HPDE6-E6E7 (cell line): Measurements from ENCODE around the gene ITGBL1.
A peak's percentile ranks its signal among the peaks of the same experiment; 100 is the strongest.

ENCODE experiments used
- DNase-seq: peaks from one replicate; pipeline ENCODE4 v3.0.0; 2011; ENCODE audit warnings: missing footprints; ENCODE audit errors: extremely low spot score

ITGBL1 gene

DNA sequence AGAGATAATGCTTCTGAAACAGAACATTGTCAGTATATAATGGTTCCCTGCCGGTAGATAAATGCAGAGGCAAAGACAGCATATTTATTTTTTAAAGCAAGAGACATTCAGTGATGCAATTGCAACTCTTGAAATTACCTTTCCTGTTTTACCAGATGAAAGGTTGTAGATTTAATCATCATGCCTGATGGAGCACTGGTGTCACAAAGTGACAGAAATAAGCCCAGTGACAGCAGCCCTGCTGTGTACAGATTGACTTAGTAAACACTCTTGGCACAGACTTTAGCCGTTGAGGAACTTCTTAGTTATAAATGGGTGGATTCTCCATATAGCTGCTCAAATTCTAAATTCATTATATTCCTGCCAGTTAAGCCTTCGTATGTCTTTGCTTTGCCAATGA lies 172.5 kb downstream of the ITGBL1 start:
- no peak for DNase-seq

DNA sequence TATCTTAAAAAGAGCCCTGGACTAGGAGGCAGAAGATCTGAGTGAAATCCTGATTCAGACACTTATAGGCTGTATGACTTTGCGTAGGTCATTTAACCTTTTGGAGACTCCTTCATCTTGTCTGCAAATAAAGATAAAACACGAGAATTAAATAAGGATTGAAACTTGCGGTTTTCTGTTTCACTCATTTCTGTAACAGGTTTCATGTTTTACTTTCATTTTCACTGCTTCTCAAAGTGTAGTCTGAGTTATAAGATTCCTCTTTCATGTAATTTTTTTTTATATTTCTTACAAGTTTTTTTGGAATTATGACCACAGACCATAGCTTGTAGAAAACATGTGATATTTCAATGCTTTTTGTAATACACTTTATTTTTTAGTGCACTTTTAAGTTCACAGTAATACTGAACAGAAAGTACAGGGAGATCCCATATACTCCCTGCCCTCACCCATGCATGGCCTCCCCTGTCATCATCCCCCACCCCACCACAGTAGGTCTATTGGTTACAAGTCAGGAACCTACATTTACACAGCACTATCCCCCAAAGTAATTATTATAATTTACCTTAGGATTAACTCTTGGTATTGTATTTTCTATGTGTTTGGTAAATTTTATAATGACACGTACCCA lies 174.6 kb downstream of the ITGBL1 start:
- DNase-seq: no peak

DNA sequence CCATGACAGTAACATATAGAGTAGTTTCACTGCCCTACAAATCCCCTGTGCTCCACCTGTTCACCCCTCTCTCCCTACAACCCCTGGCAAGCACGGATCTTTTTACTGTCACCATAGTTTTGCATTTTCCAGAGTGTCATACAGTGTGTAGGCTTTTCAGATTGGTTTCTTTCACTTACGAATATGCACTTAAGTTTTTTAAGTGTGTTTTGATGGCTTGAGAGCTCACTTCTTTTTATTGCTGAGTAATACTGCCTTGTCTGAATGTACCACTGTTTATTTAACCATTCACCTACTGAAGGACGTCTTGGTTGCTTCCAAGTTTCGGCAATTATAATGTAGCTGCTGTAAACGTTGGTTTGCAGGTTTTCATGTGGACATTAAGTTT lies 175.1 kb downstream of the ITGBL1 start:
- DNase-seq: no peak

DNA sequence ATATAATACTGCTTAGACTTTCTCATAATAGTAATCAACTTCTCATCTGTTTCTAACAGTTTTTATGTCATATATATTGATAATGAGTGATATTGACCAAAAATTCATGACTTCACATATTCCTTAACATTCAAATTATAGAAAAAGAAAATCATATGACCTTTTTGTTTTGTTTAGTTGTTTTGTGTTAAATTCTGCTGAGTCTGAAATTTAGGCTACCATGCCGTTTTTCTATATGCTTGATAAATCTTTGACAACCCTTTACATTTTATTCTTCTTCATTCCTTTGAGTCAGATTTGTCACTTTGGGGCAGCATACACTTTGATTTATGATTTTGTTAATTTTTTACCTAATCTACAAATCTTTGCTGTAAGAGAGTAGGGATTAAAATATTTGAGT lies 176.4 kb downstream of the ITGBL1 start:
- DNase-seq: no peak

DNA sequence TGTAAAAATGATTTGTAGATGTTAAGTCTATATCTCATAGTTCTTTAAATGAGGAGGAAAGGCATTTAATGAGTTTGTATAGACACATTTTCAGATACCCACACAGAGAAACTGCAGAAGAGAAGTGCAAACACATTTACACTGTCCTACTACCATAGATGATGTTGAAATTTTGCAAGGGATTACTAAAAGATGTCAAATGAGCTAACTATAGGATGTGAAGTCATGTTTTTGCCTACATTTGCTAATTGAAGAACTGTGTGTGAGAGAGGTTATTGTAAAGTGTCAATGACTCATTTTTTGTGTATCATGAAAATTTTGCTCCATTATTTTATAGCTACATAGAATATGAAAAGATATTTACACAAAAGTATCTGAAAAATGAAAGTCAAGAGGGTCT lies 178.9 kb downstream of the ITGBL1 start:
- no peak for DNase-seq

DNA sequence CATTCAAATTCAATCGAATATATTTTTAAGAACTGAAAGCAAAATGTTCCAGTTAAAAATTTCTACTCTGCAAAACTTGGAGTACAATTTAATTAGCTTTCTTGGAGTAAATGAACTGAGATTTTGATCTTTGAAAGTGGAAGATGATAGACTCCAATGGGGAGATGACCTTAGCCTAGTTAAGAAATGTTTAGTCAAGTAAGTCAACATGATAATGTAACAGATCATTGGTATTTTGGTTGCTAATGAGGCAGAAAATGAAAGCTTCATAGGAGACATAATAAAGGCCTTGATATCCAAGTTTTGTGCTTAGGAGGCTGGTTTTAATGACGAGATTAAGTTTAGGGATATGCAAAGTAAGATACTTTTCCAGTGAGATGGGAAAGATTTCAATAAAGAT lies 181.7 kb downstream of the ITGBL1 start:
- DNase-seq: no peak

DNA sequence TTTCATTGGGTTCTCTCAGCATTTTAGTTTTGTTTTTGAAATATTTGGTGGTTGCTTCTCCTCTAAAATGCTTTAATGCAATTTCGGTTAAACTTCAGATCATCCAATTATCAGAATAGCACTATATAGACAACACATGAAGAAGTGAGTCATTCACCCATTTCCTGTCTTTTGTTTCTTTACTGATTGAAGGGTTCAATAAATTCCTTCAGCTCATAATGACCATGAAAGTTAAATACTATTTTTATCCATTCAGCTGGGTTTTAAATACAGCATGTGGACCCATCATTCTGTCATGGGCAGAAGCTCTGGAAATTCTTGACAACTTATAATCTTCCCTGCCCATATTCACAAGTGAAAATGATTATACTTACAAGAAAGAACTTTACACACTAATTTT lies 187.2 kb downstream of the ITGBL1 start:
- DNase-seq: no peak

DNA sequence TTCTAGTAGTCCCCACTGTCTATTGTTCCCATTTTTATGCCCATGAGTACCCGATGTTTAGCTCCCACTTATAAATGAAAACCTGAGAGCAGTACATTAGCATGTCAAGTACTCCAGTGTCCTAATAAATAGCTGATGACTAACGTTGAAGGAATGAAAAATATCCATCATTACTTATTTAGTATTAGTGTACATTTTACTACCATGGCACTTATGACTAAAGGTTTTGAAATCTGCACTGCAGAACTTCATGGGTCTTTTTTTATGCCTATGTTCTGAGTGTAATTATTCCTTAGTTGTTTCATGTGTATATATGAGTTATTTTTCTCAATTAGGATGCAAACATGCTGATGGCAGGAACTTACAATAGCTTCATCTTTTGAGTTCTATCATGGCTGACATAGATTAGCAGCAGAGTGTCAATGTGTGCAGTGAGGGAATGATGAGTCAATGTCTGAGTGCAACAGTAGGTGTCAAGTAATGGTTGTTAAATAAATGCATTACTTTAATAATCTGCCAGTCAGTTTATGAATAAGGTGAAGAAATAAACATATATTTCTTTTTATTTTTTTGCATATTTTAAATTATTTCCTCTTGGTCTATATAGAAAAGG lies 188.4 kb downstream of the ITGBL1 start:
- DNase-seq: peak; percentile 38

DNA sequence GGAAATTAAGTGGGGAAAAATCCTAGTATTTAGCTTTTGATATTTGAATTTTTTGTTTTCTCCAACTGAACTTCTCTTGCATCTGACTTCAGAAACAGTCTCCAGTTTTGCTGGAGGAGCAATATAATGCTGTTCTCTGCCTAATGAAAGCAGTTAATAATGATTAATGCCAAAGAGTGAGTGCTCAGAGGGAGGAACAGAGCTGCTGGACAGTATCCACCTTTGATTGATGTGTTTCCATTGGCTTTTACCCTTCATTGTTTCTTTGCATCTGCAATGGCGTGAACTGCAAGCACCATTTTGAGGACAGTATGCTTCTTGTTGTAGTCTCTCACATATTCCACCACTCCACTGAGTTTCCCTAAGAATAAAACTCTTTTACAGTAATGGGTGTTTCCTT lies 193.4 kb downstream of the ITGBL1 start:
- no peak for DNase-seq

DNA sequence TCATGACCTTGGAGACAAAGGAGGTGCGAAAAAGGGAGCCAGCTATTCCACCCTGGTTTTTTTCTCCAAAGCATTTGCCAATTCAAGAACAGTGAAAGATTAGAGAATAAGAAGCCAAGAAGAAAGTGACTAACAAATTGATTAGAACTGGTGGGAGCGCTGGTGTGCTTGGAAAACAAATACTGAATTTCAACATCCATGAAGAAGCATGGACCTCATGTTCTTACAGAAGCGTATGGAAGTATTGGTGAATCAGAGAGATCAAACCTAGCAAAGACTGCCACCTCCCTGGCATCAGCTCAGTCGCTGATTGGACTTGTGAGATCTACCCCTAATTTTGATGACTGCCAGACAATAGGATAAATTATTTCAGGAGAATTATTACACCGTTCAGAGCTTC lies 195.3 kb downstream of the ITGBL1 start:
- no peak for DNase-seq

DNA sequence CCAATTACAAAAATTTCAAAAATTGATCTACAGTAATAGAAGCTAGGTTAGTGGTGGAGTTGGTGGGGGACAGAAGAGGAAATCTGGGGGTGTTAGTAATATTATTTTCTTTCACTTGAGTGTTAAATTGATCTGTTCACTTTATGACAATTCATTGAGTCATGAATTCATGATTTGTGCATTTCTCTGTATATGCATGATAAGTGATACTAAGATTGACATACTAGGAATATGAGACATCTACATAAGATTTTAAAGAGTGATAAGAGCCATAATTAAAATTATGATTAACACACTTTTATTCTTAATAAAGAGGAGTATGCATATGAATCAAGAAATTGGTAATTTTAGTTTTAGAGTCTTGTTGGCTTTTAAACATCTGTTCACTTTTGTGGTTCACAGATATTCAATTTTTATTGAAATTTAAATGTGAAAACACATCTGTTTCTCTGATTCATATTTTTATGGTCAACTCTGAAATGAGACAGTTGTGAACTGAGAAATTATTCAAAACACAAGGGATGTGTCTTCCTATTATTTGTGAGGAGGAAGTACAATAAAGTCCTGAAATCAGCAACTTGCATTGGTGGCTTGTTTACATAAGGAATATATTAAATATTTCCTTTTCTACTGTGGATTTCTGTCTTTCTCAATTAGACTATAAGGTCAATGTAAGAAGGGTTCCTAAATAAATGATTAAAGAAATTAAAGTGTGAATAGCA lies 196.5 kb downstream of the ITGBL1 start:
- no peak for DNase-seq

DNA sequence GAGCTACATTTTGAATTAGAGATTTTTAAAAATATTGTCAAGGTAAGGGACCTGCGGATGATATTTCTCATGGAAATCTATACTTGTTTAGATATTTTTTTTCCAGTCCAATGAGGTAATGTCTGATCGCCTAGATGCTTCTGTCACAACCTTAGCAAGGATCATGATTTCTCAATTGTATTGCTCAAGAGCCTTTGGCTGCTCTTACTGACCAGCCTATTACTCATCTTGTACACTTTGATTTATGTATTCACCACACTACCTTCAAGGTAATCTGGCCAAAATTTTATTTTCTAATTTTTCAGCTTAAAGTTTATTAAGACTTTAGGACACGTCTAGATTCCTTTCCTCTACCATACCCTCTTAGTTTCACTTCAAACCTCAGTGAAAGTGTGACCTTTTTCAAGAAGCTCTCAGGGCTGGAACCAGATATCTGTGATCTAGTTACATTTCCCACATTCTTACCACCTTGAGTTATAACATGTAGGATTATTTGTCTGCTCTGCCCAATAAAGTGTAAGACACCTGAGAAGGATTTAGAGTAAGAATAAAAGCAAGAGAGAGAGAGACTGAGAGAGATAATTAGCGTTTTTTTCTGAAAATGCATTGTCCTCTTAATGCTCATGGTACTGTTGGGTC lies 197.1 kb downstream of the ITGBL1 start:
- DNase-seq: peak; percentile 75

DNA sequence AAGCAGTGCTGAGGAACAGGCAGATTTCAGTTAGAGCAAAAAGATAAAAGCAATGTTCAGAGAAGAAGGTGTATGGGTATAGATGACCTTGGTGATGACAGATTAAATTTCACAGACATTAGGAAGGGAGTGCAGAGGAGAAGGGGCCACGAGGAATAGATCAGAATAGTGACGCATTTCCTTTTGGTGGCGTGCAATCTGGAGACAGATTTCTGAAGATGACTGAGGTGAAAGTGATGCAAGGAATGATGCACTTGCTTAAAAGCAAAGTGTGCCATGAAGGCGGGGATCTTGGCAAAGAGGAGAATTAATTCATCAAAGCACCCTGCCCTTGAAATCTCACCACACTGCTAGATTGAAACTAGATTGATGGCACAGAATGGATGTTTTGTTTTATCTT lies 202.4 kb downstream of the ITGBL1 start:
- no peak for DNase-seq

DNA sequence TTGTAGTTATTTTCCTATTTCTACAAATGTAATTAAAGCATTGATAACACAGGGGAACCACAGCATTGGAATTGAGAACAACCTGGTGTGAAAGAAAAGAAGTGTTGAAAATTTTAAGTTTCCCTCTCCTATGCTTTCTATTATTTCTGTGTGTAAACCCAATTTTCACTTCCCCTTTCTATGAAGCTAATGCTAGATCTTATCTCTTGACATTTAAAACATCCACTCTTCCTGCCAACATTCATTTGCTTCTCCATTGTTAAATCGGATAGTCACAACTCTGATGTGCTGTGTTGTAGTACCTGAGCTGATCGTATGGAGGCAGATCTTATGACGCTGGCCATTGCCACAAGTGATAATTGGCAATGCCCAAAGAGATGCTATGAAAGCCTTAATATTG lies 203.0 kb downstream of the ITGBL1 start:
- DNase-seq: no peak

DNA sequence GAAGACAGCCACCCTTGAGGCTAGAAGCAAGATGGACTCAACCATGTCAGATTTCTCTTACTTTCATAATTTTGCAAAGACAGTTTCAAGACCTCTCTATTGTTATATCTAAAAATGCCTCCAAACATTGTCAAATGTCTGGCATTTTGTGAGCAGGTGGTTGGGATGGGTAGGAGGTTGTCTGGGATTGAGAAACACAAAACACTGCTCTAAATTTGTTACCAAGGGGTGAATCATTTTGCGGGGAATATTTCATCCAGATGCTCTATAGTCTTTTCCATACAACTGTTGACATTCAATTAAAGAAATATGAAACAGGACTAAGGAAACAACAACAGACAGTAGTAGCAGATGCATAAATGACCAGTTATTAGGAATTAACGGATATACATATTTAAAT lies 208.2 kb downstream of the ITGBL1 start:
- DNase-seq: no peak

DNA sequence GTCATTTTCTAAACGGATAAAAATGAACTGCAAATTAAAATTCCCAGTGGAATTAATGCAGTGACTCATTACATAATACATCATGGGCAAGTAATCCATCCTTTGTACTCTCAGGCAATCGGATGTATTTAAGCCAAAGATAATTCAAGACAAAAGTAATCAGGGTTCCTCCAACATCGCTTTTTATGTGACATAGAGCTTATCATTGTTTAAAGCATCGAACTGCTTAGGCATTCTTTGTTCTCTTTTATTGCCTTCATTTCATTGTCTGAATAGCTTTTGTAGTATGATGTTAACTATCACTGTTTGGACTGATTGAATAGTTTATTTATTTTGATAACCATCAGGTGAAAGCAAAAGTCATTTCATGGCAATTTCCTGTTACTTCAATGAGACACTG lies 209.4 kb downstream of the ITGBL1 start:
- DNase-seq: no peak

DNA sequence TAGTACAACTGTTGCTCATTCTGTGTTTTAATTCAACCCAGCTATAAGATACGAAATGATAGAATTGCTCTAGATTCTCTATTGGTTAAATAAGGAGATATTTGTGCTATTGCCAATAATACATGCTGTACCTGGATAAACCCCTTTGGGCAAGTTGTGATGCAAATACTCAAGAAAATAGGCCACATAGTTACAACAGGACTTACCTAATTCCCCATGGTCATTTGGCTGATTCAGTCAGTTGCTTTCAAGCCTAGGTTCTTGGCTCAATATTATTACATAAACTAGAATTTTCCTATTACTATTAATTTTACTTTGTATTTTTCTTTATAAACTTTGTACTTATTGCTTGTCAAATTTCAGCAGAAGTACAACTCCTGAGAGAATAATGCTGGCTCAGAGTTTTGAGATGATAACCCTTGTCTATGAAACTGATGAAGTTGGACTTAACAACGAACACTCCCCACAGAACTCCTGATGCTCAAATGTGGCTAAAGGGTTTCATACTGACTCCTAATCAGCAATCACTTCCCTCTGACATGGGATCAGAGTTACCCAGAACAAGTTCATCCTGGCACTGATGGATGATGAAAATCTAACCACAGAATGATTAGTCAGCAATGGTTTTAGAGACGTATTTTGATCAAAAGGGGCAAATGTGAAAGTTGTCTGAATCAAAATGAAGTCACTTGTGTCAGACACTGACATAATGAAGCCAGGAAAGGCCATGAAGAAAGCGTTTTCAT lies 221.1 kb downstream of the ITGBL1 start:
- DNase-seq: no peak

DNA sequence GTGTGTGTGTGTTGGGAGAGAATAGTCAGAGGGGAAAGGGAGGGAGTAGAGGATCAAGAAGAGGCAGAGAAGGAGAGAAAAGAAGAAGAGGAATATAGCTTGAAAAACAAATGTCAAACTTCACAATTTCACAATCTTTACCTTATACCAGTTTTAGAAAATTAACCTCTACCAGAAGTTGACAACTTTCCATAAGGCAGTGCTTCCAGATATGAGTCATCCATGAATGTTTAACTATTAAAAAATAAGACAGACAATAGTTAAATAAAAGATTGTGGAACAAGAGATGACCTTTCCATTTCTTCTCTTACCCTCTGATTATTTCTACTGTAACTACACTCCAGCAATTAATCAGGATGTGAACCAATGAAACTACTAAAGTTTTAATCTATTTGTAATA lies 229.4 kb downstream of the ITGBL1 start:
- DNase-seq: no peak

DNA sequence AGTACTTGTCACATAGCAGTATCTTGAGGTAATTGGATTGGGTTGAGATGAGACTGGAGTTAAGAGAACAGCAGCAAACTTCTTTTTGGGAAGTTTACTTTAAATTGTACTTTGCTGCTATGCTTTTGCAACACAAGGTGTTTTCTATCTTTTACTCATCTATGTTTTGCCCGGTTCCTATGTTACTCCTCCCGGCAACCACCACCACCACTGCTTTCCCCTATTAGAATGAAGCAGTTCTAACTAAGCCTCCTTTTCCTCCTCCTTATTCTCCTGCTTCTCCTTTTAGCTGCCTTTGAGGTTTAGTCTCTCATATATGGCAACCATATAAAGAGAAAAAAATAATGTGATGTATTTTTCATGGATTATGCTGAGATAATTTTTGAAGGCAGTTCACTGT lies 233.5 kb downstream of the ITGBL1 start:
- no peak for DNase-seq

DNA sequence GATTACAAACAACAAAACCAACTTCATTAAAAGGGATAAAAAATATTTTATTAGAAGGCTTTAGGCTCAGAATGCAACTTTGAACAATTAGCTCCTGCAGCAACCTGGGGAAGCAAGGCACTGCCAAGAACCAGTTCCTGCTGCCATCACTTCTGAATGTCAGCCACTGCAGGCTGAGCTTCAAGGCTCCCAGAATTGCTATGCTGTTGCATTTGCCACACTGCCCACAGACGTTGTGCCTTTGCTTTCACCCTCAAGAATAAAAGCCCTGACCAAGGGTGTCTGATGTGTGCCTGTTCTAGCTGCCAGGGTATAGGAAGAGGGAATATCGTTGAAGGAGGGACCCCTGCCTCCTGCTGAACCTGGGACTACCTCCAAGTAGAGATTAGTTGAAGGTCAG lies 238.4 kb downstream of the ITGBL1 start:
- no peak for DNase-seq

DNA sequence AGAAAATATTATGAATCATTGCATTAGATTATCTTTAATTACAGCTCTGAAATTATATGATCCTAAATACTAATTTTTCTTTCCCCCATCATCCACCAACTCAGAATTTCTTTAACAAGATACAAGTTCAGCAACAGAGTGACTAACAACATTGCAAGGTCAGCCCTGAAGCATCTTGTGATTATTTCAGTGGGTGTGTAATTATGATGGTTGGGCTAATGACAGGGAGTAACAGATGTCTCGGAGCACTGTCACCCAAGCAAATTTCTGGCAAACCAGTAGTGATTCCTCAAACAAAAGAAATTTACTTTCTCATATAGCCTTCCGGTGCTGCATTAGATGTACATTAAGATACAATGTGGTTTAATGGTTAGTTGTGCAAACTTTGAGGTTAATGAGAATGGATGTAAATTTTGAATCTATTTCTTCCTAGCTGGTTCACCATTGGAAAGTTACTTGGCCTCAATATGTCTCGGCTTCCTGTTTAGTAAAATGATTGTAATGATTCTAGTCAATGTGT lies 238.9 kb downstream of the ITGBL1 start:
- no peak for DNase-seq
